HG02642 (cell line): ENCODE data around the gene ABTB2.
A peak's percentile ranks its signal among the peaks of the same experiment; 100 is the strongest.

ENCODE experiments used
- ATAC-seq: cut with Tn5 transposase; IDR thresholded peaks from one replicate; pipeline ENCODE4 v1.9.1; 2021; ENCODE audit warnings: mild to moderate bottlenecking; ENCODE audit not compliant: unreplicated experiment, poor library complexity

Gene ABTB2

DNA sequence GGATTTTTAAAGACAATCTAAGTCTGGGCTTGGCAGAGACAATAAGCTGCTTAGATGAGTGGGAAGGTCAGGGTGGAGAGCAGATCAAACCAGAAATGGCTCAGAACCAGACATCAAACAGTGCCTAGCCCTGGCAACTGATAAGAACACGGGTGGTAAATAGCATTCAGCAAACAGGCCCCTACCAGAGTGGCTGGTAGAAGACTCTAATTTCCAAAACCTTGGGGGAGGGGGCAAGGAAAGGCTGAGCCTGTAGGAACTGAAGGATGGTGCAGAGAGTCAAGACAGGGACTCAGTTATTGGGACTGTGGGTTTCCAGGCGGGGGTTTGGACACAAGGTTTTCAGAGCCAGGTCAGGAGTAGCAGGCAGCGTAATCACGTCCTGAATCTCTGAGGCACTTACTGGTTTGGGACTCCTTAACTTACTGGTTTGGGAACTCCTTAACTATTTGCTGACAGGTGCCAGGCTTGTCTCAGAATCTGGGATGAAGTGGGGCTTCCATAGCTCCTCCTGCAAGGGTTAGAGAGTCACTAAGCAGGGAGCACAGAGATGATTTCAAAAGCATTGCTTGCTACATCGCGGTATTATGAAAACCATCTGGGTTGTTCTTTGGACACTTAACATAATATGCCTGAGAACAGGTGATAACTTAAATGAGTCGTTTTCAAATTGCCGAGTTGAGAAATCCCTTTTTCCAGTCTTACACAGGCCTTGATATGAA is 5.7 kb upstream of the ABTB2 start:
- ATAC-seq = no peak

DNA sequence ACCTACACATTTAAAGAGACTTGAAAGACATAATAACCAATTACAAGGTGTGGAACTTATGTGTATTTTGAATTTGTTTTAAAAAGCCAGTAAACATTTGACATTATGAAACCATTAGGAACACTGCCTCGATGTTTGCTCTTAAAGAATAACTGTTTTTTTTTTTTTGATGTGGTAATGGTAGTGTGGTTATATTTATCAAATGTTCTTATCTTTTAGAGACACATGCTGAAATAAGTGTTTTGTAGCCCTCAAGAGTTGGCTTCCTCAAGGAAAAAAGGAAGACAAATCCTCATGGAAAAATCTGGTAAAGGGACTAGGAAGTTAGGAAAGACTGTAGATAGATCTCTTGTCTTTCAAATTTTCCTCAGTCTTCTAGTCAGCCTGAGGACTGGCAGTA is 2.2 kb upstream of the ABTB2 start:
- no peak for ATAC-seq

- ATAC-seq = no peak
Measured at GRCh38 chr11:34359548-34359891, 1.7 kb upstream of the ABTB2 start.

GRCh38 chr11:34358728-34359547 is 1.1 kb upstream of the ABTB2 start:
- peak; percentile 9 for ATAC-seq

DNA sequence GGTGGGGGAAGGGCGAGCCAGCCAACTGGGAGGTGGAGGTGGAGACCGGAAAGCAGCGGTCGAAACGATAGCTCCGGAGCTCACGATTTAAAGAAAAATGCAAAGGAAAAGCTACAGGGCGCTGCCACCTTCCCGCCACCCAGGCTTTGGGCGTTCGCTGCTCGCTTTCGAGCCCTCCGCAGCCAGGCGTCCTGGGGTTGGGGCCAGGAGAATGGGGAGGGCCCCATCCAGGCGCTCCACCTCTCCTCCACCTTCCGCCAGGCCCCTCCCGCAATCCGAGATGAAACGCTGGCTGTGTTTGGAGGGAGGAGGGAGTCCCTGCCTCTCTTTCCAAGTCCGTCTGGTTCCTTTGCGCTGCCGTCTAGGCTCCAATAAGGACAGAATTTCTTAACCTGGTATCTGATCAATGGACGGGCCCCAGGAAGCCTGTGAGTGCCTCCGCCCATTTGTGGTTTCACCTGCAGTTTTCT is 483 bp upstream of the ABTB2 start:
- ATAC-seq = peak; percentile 16

DNA sequence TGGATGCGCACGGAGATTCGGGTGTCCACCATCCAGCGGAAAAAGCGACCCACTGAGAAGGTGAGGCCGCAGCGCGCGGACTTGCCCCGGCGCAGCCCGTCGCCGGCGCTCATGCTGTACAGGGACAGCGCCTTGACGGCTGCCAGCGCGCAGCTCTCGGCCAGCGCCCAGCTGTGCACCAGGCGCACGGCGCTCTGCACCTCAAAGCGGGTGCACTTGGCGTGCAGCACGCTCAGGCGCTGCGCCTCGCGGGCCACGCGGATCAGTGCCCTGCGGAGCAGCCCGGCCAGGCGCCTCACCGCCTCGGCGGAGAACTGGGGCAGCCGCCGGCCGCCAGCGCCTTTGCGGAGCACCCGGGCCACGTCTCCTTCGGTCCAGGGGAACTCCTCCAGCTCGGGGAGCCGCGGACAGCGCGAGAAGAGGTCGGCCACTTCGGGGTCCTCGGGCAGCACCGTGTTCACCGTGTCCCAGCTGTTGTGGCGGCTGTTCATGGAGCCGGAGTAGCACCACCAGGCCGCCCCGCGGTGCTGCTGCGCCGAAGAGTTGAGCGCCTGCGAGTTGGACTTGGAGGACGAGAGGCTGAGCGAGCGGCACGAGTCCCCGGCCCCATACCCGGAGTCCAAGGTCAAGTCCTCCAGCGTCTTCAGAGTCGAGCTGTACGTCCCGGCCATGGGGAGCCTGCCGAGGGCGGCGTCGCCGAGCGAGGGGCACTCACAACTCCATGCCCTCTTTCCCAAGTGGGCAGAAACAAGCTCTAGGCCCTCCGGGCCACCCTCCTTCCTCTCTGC is 703 bp downstream of the ABTB2 start:
- peak; percentile 22 for ATAC-seq

DNA sequence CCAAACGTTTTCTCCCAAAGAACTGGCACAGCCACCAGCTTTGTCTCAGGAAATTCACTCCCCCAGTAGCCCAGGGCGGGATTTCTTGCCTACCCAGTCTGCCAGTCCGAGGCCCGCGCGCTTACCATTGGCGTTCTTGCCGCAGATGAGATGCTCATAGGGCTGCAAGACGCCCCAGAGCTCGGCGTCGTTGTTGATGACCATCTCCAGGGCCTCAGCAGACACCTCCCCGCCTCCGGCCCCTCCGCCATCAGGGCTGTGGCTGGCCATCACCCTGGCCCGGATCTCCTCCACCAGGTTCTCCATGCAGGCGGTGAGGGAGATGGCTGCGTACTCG is 1.3 kb downstream of the ABTB2 start:
- no peak for ATAC-seq

- no peak for ATAC-seq
Measured at GRCh38 chr11:34356130-34356529, 1.7 kb downstream of the ABTB2 start.

- ATAC-seq = no peak
Measured at GRCh38 chr11:34355726-34356125, 2.1 kb downstream of the ABTB2 start.

GRCh38 chr11:34354782-34355181 is 3.0 kb downstream of the ABTB2 start:
- no peak for ATAC-seq

DNA sequence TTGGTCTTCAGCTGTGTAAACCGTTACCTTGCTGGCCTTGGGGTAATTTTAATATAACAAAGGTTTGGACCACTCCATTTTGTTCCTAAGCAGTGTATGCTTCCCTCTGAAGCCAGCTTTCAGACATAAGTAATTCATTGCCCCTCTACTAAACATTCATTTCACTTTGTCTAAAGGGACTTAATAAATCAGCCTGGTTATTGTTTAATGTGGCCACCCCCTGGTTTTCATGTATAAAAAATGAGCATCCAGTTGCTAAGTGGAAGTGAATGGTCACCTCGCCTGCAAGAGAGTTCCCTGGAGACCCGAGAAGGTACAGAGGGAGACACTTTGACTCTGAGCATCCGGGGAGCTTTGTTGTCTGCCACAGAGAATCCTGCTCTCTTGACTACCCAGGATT is 3.9 kb downstream of the ABTB2 start:
- no peak for ATAC-seq

DNA sequence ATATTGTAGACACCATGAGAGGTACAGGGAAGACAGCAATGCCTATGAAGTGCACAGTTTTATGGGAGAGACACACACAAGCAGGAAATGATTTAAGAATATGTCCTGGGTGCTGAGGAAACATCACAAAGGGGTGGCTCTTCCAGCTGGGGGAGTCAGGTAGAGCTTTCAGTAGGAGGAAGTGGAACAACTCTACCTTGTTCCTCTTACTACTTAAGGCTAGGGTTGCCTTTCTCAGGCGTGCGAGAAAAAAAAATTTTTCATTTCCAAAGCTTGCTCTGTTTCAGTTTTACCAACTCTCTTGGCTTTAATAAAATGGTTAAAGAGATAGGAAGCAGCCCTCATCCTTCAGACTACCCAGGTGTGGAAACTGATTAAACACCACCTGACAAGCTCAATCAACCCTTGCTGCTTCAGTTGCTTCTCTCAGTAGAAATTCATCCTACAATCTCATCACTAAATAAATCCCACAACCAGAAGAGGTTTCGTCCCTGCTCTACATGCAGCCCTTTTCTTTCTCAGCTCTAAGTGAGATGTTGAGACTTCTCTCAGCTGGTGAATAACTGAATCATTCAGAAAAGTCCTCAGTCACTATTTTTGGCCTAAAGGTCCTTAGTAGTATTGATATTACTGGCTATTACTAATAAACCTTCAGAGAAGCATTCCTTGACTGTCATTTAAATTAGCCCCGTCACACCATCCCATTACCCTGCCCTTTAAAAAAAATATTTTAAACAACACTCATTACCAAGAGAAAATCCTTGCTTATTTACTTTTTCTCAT is 5.9 kb downstream of the ABTB2 start:
- peak; percentile 44 for ATAC-seq

GRCh38 chr11:34351051-34351450 is 6.8 kb downstream of the ABTB2 start:
- no peak for ATAC-seq

DNA sequence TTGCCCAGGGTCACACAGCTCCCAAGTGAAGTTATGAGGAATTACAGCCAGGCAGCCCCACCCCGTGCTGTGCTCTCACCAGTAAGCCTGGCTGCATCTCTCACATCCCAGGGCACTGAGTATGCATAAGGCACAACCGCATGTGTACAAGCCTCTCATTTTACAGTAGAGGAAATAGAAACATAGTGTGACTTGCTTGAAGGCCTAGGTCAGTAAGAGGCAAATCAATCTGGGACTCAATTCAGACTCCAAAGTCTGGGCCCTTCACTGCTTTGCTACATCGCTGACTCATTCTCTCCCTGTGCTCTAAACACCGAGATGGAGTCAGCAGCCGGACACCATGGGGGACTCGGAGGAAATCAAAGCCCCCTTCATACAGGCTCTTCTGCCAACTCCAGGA is 7.9 kb downstream of the ABTB2 start:
- no peak for ATAC-seq

- no peak for ATAC-seq
Measured at GRCh38 chr11:34348919-34349318, 8.9 kb downstream of the ABTB2 start.

DNA sequence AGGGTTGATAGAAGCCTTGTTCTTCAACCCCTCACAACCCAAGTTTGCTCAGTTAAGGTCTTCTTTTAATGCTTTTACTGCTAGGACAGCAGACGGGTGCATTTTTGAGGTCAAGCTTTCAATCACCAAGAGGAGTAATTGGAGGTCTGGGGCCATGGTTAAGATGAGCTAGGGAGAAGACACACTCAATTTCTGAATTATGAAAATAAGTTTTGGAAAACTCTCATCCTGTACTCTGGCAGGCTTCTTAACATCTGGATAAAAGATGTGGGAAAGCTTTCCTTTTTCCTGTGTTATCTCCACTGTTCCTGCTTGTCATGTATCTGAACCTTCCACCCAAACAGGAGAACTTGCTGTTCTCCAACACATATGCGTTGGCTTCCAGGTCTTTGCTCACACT is 9.7 kb downstream of the ABTB2 start:
- ATAC-seq = no peak

DNA sequence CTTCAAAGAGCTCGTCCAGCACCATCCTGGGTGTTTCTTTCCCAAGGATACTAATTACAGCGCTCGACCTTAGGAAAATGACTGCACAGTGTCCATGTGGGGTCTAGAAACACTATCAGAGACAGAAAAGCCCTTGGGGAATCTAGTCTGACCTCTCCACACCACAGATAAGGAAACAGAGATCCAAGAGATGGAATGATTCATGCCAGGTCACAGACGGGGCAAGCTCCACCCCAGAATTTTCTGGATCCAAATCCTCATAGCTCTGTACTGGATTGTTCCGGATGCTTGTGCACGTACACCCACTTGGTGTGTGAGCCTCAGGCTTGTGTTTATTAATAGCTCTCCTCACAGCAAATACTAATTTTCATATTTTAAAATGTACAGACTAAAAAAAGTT is 11.3 kb downstream of the ABTB2 start:
- no peak for ATAC-seq

GRCh38 chr11:34345991-34346480 is 11.8 kb downstream of the ABTB2 start:
- no peak for ATAC-seq

GRCh38 chr11:34345540-34345876 is 12.3 kb downstream of the ABTB2 start:
- no peak for ATAC-seq

GRCh38 chr11:34344768-34345539 is 12.9 kb downstream of the ABTB2 start:
- ATAC-seq = no peak
